ENCODE data around the gene ADH1B.

GRCh38 chr4:99334880-99335279 lies 13.7 kb upstream of the ADH1B start:
- TF ChIP-seq POLR2A (IDR thresholded peaks at IDR 0.05) (no peak), CTCF (IDR thresholded peaks at IDR 0.05) (no peak)
